K562 (cell line): ENCODE measurements around the gene ZFPM1. TPM values are rescaled to one million over a fixed set of nuclear protein-coding genes. Genes with fewer than 3 reads are reported as not detected.

ENCODE experiments used
- ELF1 ChIP-seq: fragments of 200-800 bp; sonication (Bioruptor generic); IDR thresholded peaks from 2 replicates; pipeline ENCODE4 v1.6.1; 2016; ENCODE audit warnings: missing genetic modification characterization, missing compliant biosample characterization
- MBD2 ChIP-seq: sonication (generic); IDR thresholded peaks from 2 replicates; pipeline ENCODE4 v1.6.1; 2016; ENCODE audit warnings: low read depth, borderline replicate concordance
- PHB2 ChIP-seq: fragments of 450-650 bp; IDR thresholded peaks from 2 replicates; pipeline ENCODE4 v1.6.1; 2017; ENCODE audit warnings: low read depth
- TAF9B ChIP-seq: fragments of 450-650 bp; IDR thresholded peaks from 2 replicates; pipeline ENCODE4 v1.6.1; 2018; ENCODE audit warnings: mild to moderate bottlenecking; ENCODE audit not compliant: partially characterized antibody
- polyA plus RNA-seq, 8 experiments: library from polyadenylated mRNA; depleted of rRNA in 4 of 8; stranded (reverse) in 5 of 8; unstranded in 3 of 8; fragments of >200 nt; fragmentation: Nextera tagmentation in 2 of 8; fragmentation: Illumina TruSeq in 1 of 8; extraction: Ambion mirVana in 2 of 8; extraction: Trizol in 1 of 8; gene quantifications; 2 replicates each; pipeline versions ENCODE4 v1.2.1 to v1.2.3, GENCODE V29; 2011 to 2014; ENCODE audit warnings: inconsistent platforms in 1 of 8, missing spikeins in 1 of 8
- total RNA-seq, 7 experiments: library from RNA; depleted of rRNA in 6 of 7; stranded (reverse); fragments of >200 nt in 6 of 7; fragmentation: Illumina TruSeq in 2 of 7; extraction: Trizol in 2 of 7; gene quantifications; 2 replicates each; pipeline versions ENCODE4 v1.2.1 to v1.2.3, GENCODE V29; 2011 to 2021; ENCODE audit warnings: low replicate concordance in 1 of 7
- TF ChIP-seq, protein P1 (sequence below): fragments of 450-650 bp; IDR thresholded peaks from 2 replicates; pipeline ENCODE4 v1.6.1; 2016; ENCODE audit warnings: mild to moderate bottlenecking, moderate library complexity
- TF ChIP-seq, protein P2 (sequence below): fragments of 450-650 bp; IDR thresholded peaks from 2 replicates; pipeline ENCODE4 v1.6.1; 2018; ENCODE audit not compliant: partially characterized antibody

ZFPM1 gene
- total and polyA plus RNA-seq, 9 of the 15 experiments (the other 6 are each of a cell fraction or from before 2014, with no cell fraction given) = 0.03 to 35.9 (median 1.4) TPM

- TF ChIP-seq, protein P1, sequence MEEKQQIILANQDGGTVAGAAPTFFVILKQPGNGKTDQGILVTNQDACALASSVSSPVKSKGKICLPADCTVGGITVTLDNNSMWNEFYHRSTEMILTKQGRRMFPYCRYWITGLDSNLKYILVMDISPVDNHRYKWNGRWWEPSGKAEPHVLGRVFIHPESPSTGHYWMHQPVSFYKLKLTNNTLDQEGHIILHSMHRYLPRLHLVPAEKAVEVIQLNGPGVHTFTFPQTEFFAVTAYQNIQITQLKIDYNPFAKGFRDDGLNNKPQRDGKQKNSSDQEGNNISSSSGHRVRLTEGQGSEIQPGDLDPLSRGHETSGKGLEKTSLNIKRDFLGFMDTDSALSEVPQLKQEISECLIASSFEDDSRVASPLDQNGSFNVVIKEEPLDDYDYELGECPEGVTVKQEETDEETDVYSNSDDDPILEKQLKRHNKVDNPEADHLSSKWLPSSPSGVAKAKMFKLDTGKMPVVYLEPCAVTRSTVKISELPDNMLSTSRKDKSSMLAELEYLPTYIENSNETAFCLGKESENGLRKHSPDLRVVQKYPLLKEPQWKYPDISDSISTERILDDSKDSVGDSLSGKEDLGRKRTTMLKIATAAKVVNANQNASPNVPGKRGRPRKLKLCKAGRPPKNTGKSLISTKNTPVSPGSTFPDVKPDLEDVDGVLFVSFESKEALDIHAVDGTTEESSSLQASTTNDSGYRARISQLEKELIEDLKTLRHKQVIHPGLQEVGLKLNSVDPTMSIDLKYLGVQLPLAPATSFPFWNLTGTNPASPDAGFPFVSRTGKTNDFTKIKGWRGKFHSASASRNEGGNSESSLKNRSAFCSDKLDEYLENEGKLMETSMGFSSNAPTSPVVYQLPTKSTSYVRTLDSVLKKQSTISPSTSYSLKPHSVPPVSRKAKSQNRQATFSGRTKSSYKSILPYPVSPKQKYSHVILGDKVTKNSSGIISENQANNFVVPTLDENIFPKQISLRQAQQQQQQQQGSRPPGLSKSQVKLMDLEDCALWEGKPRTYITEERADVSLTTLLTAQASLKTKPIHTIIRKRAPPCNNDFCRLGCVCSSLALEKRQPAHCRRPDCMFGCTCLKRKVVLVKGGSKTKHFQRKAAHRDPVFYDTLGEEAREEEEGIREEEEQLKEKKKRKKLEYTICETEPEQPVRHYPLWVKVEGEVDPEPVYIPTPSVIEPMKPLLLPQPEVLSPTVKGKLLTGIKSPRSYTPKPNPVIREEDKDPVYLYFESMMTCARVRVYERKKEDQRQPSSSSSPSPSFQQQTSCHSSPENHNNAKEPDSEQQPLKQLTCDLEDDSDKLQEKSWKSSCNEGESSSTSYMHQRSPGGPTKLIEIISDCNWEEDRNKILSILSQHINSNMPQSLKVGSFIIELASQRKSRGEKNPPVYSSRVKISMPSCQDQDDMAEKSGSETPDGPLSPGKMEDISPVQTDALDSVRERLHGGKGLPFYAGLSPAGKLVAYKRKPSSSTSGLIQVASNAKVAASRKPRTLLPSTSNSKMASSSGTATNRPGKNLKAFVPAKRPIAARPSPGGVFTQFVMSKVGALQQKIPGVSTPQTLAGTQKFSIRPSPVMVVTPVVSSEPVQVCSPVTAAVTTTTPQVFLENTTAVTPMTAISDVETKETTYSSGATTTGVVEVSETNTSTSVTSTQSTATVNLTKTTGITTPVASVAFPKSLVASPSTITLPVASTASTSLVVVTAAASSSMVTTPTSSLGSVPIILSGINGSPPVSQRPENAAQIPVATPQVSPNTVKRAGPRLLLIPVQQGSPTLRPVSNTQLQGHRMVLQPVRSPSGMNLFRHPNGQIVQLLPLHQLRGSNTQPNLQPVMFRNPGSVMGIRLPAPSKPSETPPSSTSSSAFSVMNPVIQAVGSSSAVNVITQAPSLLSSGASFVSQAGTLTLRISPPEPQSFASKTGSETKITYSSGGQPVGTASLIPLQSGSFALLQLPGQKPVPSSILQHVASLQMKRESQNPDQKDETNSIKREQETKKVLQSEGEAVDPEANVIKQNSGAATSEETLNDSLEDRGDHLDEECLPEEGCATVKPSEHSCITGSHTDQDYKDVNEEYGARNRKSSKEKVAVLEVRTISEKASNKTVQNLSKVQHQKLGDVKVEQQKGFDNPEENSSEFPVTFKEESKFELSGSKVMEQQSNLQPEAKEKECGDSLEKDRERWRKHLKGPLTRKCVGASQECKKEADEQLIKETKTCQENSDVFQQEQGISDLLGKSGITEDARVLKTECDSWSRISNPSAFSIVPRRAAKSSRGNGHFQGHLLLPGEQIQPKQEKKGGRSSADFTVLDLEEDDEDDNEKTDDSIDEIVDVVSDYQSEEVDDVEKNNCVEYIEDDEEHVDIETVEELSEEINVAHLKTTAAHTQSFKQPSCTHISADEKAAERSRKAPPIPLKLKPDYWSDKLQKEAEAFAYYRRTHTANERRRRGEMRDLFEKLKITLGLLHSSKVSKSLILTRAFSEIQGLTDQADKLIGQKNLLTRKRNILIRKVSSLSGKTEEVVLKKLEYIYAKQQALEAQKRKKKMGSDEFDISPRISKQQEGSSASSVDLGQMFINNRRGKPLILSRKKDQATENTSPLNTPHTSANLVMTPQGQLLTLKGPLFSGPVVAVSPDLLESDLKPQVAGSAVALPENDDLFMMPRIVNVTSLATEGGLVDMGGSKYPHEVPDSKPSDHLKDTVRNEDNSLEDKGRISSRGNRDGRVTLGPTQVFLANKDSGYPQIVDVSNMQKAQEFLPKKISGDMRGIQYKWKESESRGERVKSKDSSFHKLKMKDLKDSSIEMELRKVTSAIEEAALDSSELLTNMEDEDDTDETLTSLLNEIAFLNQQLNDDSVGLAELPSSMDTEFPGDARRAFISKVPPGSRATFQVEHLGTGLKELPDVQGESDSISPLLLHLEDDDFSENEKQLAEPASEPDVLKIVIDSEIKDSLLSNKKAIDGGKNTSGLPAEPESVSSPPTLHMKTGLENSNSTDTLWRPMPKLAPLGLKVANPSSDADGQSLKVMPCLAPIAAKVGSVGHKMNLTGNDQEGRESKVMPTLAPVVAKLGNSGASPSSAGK = no peak
- TF ChIP-seq, protein P2, sequence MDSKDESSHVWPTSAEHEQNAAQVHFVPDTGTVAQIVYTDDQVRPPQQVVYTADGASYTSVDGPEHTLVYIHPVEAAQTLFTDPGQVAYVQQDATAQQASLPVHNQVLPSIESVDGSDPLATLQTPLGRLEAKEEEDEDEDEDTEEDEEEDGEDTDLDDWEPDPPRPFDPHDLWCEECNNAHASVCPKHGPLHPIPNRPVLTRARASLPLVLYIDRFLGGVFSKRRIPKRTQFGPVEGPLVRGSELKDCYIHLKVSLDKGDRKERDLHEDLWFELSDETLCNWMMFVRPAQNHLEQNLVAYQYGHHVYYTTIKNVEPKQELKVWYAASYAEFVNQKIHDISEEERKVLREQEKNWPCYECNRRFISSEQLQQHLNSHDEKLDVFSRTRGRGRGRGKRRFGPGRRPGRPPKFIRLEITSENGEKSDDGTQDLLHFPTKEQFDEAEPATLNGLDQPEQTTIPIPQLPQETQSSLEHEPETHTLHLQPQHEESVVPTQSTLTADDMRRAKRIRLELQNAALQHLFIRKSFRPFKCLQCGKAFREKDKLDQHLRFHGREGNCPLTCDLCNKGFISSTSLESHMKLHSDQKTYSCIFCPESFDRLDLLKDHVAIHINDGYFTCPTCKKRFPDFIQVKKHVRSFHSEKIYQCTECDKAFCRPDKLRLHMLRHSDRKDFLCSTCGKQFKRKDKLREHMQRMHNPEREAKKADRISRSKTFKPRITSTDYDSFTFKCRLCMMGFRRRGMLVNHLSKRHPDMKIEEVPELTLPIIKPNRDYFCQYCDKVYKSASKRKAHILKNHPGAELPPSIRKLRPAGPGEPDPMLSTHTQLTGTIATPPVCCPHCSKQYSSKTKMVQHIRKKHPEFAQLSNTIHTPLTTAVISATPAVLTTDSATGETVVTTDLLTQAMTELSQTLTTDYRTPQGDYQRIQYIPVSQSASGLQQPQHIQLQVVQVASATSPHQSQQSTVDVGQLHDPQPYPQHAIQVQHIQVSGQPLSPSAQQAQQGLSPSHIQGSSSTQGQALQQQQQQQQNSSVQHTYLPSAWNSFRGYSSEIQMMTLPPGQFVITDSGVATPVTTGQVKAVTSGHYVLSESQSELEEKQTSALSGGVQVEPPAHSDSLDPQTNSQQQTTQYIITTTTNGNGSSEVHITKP = peak; percentile 71
- TF ChIP-seq MBD2 (no peak), TAF9B (no peak), PHB2 (no peak), ELF1 (no peak)
Observed at GRCh38 chr16:88473666-88474534, 20.8 kb downstream of the ZFPM1 start (continued).
